ENCODE results near the gene TIFAB. TPM values are rescaled to one million over a fixed set of nuclear protein-coding genes. Genes with fewer than 3 reads are reported as not detected.

Gene TIFAB
- total RNA-seq, 4 donors from 2014 or later = 0.16 TPM; not detected in 3

DNA sequence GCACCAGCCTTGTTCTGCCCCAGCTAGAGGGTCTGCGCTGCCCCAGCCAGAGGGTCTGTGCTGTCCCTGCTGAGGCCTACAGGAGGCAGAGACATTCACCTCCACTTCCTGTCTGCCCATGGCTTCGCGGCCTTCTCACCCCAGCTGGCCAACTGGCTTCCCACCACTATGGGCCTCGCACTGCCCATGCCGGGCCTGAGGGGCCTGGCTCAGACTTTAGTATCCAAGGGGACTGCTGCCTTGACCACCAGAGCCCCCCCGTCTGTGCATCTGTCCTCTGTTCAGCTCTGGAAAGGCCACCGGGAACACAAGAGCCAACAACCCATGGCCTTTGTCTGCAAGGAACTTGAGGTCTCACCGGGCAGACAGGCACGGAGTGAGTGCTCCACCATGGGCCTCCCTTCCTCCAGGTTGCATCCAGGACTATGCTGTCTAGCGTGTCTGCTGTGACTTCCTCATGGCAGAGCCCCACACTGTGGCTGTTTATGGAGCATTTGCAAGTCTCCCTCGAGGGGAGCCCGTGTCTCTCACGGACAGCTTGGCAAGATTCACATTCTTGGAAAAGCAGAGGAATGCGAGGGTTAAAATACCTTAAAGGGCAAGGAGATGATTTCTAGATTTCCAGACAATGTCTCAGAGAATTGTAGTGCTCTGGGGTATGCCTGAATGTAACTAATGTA is 6.7 kb downstream of the TIFAB start:
- Histone ChIP-seq H3K27me3 (no peaks in the 10 kb centered on the region), H3K27ac (no peak overlapping the region), H3K9me3 (no peaks in the 10 kb centered on the region), H3K4me3 (no peak overlapping the region), H3K4me1 (no peaks in the 10 kb centered on the region), H3K36me3 (no peaks in the 10 kb centered on the region)
- intact Hi-C loops (cut with DNase I; ENCODE audit: low total_unique reads) = no loop called here
- in situ Hi-C loops (cut with MboI; ENCODE audit: low pct_ligation_motif_present in 1 of 4, low pct_unique_long_range_greater_than_20kb in 1 of 4, low sequenced_read_pairs in 3 of 4) = no loop called here
- no peak for DNase-seq
- no peak for TF ChIP-seq POLR2AphosphoS5 (IDR thresholded peaks at IDR 0.05)
- TF ChIP-seq, protein P1, sequence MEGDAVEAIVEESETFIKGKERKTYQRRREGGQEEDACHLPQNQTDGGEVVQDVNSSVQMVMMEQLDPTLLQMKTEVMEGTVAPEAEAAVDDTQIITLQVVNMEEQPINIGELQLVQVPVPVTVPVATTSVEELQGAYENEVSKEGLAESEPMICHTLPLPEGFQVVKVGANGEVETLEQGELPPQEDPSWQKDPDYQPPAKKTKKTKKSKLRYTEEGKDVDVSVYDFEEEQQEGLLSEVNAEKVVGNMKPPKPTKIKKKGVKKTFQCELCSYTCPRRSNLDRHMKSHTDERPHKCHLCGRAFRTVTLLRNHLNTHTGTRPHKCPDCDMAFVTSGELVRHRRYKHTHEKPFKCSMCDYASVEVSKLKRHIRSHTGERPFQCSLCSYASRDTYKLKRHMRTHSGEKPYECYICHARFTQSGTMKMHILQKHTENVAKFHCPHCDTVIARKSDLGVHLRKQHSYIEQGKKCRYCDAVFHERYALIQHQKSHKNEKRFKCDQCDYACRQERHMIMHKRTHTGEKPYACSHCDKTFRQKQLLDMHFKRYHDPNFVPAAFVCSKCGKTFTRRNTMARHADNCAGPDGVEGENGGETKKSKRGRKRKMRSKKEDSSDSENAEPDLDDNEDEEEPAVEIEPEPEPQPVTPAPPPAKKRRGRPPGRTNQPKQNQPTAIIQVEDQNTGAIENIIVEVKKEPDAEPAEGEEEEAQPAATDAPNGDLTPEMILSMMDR (IDR thresholded peaks at IDR 0.05) = no peak
- no peak for TF ChIP-seq EP300 (IDR thresholded peaks at IDR 0.05; ENCODE audit: low read depth)
- no peak for TF ChIP-seq POLR2A (IDR thresholded peaks at IDR 0.05)
- WGBS, 2 donors (ENCODE audit: low coverage in 1 of 2) = 88 to 92% methylated on average over 2 to 14 of the region's 14 CpGs

DNA sequence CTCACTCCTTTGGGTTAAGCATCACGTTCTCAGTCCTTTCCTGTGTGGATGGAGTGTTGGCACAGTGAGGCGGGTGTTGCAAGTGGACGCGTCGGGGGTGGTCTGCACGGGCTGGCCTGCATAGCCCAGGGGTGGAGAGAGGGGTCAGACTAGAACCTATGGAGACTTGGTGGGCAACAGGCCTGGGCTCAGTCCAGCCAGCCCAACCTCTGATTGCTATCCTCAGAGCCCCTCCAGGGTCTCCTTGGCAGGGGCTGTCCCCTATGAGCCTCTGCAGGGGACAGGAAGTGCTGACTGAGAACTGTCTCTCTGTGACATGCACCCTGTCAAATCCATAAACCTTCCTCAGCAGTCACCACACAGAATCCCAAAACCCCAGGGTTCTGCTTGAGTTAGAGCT is 7.3 kb downstream of the TIFAB start:
- DNase-seq = no peak
- Histone ChIP-seq H3K9me3 (no peaks in the 10 kb centered on the region), H3K27me3 (no peaks in the 10 kb centered on the region), H3K27ac (no peak overlapping the region), H3K4me3 (no peak overlapping the region), H3K36me3 (no peaks in the 10 kb centered on the region), H3K4me1 (no peaks in the 10 kb centered on the region)
- no peak for TF ChIP-seq POLR2A (IDR thresholded peaks at IDR 0.05)
- TF ChIP-seq EP300 (IDR thresholded peaks at IDR 0.05; ENCODE audit: low read depth) = no peak
- TF ChIP-seq, protein P1 (IDR thresholded peaks at IDR 0.05) = no peak
- no peak for TF ChIP-seq POLR2AphosphoS5 (IDR thresholded peaks at IDR 0.05)
- in situ Hi-C loops (cut with MboI; ENCODE audit: low pct_ligation_motif_present in 1 of 4, low pct_unique_long_range_greater_than_20kb in 1 of 4, low sequenced_read_pairs in 3 of 4) = no loop called here
- intact Hi-C loops (cut with DNase I; ENCODE audit: low total_unique reads) = no loop called here
- 90% methylated on average over 6 of the region's 6 CpGs; no CpG with 5 or more reads in 1 of the 2 donors for WGBS, 2 donors (ENCODE audit: low coverage in 1 of 2)

DNA sequence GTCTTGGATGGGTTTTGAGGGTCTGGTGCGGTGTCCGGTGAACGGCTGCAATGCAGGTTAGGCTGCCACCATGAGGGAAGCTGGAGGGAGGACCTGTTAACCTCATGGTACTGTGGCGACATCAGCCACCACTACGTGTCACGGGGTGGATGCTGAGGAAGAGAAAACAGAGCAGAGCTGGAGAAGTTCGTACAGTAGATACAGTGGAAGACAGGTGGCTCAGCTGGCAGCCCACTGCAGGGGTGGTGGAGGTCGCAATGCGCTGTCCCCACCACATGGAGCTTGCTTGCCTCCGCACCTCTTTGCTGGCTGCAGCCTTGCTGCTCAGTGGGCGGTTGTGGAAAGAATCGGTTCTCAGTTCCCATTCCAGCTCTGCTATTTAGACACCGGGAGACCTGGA is 7.8 kb downstream of the TIFAB start:
- Histone ChIP-seq H3K4me3 (no peak overlapping the region), H3K27ac (no peak overlapping the region), H3K27me3 (no peaks in the 10 kb centered on the region), H3K4me1 (peaks cover 0 to 1% (median 0%) of the 10 kb centered on the region in 4 donors), H3K36me3 (no peaks in the 10 kb centered on the region), H3K9me3 (no peaks in the 10 kb centered on the region)
- in situ Hi-C loops (cut with MboI; ENCODE audit: low pct_ligation_motif_present in 1 of 4, low pct_unique_long_range_greater_than_20kb in 1 of 4, low sequenced_read_pairs in 3 of 4) (no loop called here), intact Hi-C loops (cut with DNase I; ENCODE audit: low total_unique reads) (no loop called here)
- no peak for TF ChIP-seq POLR2AphosphoS5 (IDR thresholded peaks at IDR 0.05)
- no peak for TF ChIP-seq POLR2A (IDR thresholded peaks at IDR 0.05)
- TF ChIP-seq EP300 (IDR thresholded peaks at IDR 0.05; ENCODE audit: low read depth) = no peak
- TF ChIP-seq, protein P1 (IDR thresholded peaks at IDR 0.05) = no peak
- no peak for DNase-seq
- 69 to 86% methylated on average over 2 to 13 of the region's 13 CpGs for WGBS, 2 donors (ENCODE audit: low coverage in 1 of 2)

DNA sequence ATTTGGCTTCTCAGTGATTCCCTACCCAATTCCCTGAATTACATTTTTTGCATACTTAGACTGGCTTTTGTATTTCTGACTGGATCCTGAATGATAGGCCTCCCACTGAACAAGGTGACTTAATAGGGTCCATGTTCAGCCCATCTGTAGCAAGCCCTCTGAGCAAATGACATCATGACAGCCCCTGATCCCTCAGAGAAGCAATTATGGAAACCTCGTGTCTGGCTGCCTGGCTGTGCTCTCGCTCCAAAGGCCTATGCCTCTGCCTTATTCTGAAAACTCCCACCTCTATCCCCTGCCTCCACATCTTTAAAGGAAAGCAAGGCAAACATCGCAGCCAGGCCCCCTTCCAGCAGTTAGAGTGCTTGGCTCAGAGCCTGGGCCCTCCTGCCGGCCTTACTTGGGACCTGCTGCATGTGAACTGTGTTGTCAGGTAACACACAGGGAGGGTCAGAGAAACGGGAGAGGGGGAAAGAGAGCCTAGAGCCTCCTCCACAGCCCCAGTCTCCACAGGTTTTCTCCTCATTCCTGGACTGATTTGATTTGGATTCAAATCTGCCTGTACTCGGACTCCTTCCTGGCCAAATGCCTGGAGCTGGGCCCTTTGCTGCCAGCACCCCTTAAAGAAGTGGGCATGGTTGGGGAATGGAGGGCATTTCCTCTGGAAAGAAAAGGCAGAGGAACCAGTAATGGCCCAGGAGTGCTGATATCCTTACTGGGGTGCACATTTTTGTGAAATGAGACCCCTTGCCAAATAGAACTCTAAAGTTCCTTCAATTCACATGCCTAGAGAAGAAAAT is 8.8 kb downstream of the TIFAB start:
- WGBS, 2 donors (ENCODE audit: low coverage in 1 of 2) = 58% methylated on average over 6 of the region's 6 CpGs; no CpG with 5 or more reads in 1 of the 2 donors
- H3K4me3 ChIP-seq = no peak overlapping the region
- intact Hi-C loops (cut with DNase I; ENCODE audit: low total_unique reads) (no loop called here), in situ Hi-C loops (cut with MboI; ENCODE audit: low pct_ligation_motif_present in 1 of 4, low pct_unique_long_range_greater_than_20kb in 1 of 4, low sequenced_read_pairs in 3 of 4) (no loop called here)
- H3K9me3 ChIP-seq = no peaks in the 10 kb centered on the region
- peaks cover 0 to 8% (median under 1%) of the 10 kb centered on the region in 4 donors for H3K4me1 ChIP-seq
- no peaks in the 10 kb centered on the region for H3K36me3 ChIP-seq
- no peak for DNase-seq
- H3K27me3 ChIP-seq = no peaks in the 10 kb centered on the region
- H3K27ac ChIP-seq = no peak overlapping the region
- no peak for TF ChIP-seq POLR2AphosphoS5 (IDR thresholded peaks at IDR 0.05)
- no peak for TF ChIP-seq EP300 (IDR thresholded peaks at IDR 0.05; ENCODE audit: low read depth)
- no peak for TF ChIP-seq POLR2A (IDR thresholded peaks at IDR 0.05)
- TF ChIP-seq, protein P1 (IDR thresholded peaks at IDR 0.05) = no peak

All from transverse colon (tissue), 4 donors.